ENCODE results near the gene UCN2. TPM values are rescaled to one million over a fixed set of nuclear protein-coding genes. Genes with fewer than 3 reads are reported as not detected.
"Not testable (repeated sequence)": the region's sequence is repeated elsewhere in the genome, so short reads cannot be mapped to it uniquely, and the experiment has no call there.

The UCN2 gene
- total RNA-seq, 4 donors from 2014 or later = 1.5 TPM; not detected in 3

GRCh38 chr3:48536785-48537184, 26.8 kb downstream of the UCN2 start:
- peaks cover 0 to 77% (median 4%) of the 10 kb centered on the region in 3 donors for H3K36me3 ChIP-seq

GRCh38 chr3:48536116-48536515, 27.5 kb downstream of the UCN2 start:
- no peaks in the 10 kb centered on the region for H3K9me3 ChIP-seq
- WGBS, 2 donors = 84 to 89% methylated on average over 19 of the region's 19 CpGs
- H3K27ac ChIP-seq = no peak overlapping the region
- TF ChIP-seq CTCF (IDR thresholded peaks at IDR 0.05) (no peak), POLR2A (IDR thresholded peaks at IDR 0.05) (no peak), EP300 (IDR thresholded peaks at IDR 0.05) (no peak)
- H3K4me3 ChIP-seq = no peak overlapping the region
- H3K36me3 ChIP-seq = peaks cover 0 to 77% (median 4%) of the 10 kb centered on the region in 3 donors
- H3K4me1 ChIP-seq = no peaks in the 10 kb centered on the region
- no peaks in the 10 kb centered on the region for H3K27me3 ChIP-seq
- DNase-seq (ENCODE audit: low spot score in 2 of 2) = no peak

More at GRCh38 chr3:48536785-48537184, 26.8 kb downstream of the UCN2 start:
- Histone ChIP-seq H3K27ac (no peak overlapping the region), H3K4me1 (no peaks in the 10 kb centered on the region), H3K4me3 (no peak overlapping the region), H3K9me3 (no peaks in the 10 kb centered on the region), H3K27me3 (no peaks in the 10 kb centered on the region)
- DNase-seq (ENCODE audit: low spot score in 2 of 2) = no peak
- TF ChIP-seq EP300 (IDR thresholded peaks at IDR 0.05) (no peak), CTCF (IDR thresholded peaks at IDR 0.05) (no peak), POLR2A (IDR thresholded peaks at IDR 0.05) (no peak)
- WGBS, 2 donors = 82 to 95% methylated on average over 5 of the region's 5 CpGs

GRCh38 chr3:48535578-48535977, 28.0 kb downstream of the UCN2 start:
- no peak for DNase-seq (ENCODE audit: low spot score in 2 of 2)
- H3K27me3 ChIP-seq = no peaks in the 10 kb centered on the region
- no peak overlapping the region for H3K27ac ChIP-seq
- no peaks in the 10 kb centered on the region for H3K4me1 ChIP-seq
- H3K4me3 ChIP-seq = no peak overlapping the region
- peaks cover 0 to 77% (median 4%) of the 10 kb centered on the region in 3 donors for H3K36me3 ChIP-seq
- TF ChIP-seq POLR2A (IDR thresholded peaks at IDR 0.05) (no peak), EP300 (IDR thresholded peaks at IDR 0.05) (no peak)
- 93 to 95% methylated on average over 4 of the region's 4 CpGs for WGBS, 2 donors
- H3K9me3 ChIP-seq = no peaks in the 10 kb centered on the region

- no peaks in the 10 kb centered on the region for H3K9me3 ChIP-seq
- no peaks in the 10 kb centered on the region for H3K27me3 ChIP-seq
- TF ChIP-seq EP300 (IDR thresholded peaks at IDR 0.05) = no peak
- no peak for TF ChIP-seq CTCF (IDR thresholded peaks at IDR 0.05)
- no peak for TF ChIP-seq POLR2A (IDR thresholded peaks at IDR 0.05)
- H3K27ac ChIP-seq = no peak overlapping the region
- 83 to 84% methylated on average over 2 of the region's 2 CpGs for WGBS, 2 donors
- DNase-seq (ENCODE audit: low spot score in 2 of 2) = no peak
- H3K36me3 ChIP-seq = peaks cover 0 to 65% (median 7%) of the 10 kb centered on the region in 3 donors
- H3K4me3 ChIP-seq = no peak overlapping the region
- H3K4me1 ChIP-seq = no peaks in the 10 kb centered on the region
Measured at GRCh38 chr3:48532977-48533337, 30.6 kb downstream of the UCN2 start.

- 57 to 59% methylated on average over 6 of the region's 6 CpGs for WGBS, 2 donors
- DNase-seq (ENCODE audit: low spot score in 2 of 2) = no peak
- no peak overlapping the region for H3K27ac ChIP-seq
- H3K36me3 ChIP-seq = peaks cover 0 to 65% (median 10%) of the 10 kb centered on the region in 3 donors
- no peak for TF ChIP-seq POLR2A (IDR thresholded peaks at IDR 0.05)
- no peak for TF ChIP-seq EP300 (IDR thresholded peaks at IDR 0.05)
- no peak for TF ChIP-seq CTCF (IDR thresholded peaks at IDR 0.05)
- H3K9me3 ChIP-seq = no peaks in the 10 kb centered on the region
- H3K4me1 ChIP-seq = no peaks in the 10 kb centered on the region
- no peak overlapping the region for H3K4me3 ChIP-seq
- H3K27me3 ChIP-seq = no peaks in the 10 kb centered on the region
Measured at GRCh38 chr3:48532271-48532976, 31.2 kb downstream of the UCN2 start.

- WGBS, 2 donors = 91 to 93% methylated on average over 4 of the region's 4 CpGs
- not testable (repeated sequence) for H3K4me3 ChIP-seq; H3K27ac ChIP-seq; H3K4me1 ChIP-seq; DNase-seq (ENCODE audit: low spot score in 2 of 2); H3K27me3 ChIP-seq; H3K9me3 ChIP-seq
- peaks cover 0 to 61% (median 10%) of the 10 kb centered on the region in 3 donors for H3K36me3 ChIP-seq
Measured at GRCh38 chr3:48530701-48531100, 32.9 kb downstream of the UCN2 start.

All from tibial nerve (tissue), 4 donors.